Stimulated activated CD4-positive, alpha-beta T cell treated with anti-CD3 and anti-CD28 coated beads, Interleukin-12 subunit alpha, Interleukin-12 subunit beta, amount 100 ng/mL, for 24 hours (primary cell): ENCODE results near the gene TFPI.

Experiments used
- DNase-seq, 2 experiments: peaks; one replicate each; pipeline ENCODE4 v3.0.0-alpha.2; 2020; ENCODE audit warnings: low read depth in 2 of 2

Gene TFPI

GRCh38 chr2:187504312-187504921, 49.8 kb downstream of the TFPI start:
- DNase-seq = no peak

GRCh38 chr2:187503700-187504099, 50.5 kb downstream of the TFPI start:
- DNase-seq = no peak

GRCh38 chr2:187502467-187502866, 51.8 kb downstream of the TFPI start:
- DNase-seq = no peak

- DNase-seq = no peak
These were observed 53.5 kb downstream of the TFPI start for GRCh38 chr2:187500585-187501359.

GRCh38 chr2:187499941-187500532, 54.2 kb downstream of the TFPI start:
- DNase-seq = peak; percentile 8 to 24

GRCh38 chr2:187497858-187498463, 56.3 kb downstream of the TFPI start:
- no peak for DNase-seq

- no peak for DNase-seq
These were observed 57.1 kb downstream of the TFPI start for GRCh38 chr2:187497140-187497539.

- DNase-seq = no peak
These were observed 58.9 kb downstream of the TFPI start for GRCh38 chr2:187495324-187495723.

- no peak for DNase-seq
These were observed 60.2 kb downstream of the TFPI start for GRCh38 chr2:187493877-187494568.

GRCh38 chr2:187493180-187493579, 61.1 kb downstream of the TFPI start:
- no peak for DNase-seq

GRCh38 chr2:187486241-187486640, 68.0 kb downstream of the TFPI start:
- no peak for DNase-seq

GRCh38 chr2:187485523-187485922, 68.7 kb downstream of the TFPI start:
- DNase-seq = no peak

- no peak for DNase-seq
These were observed 70.7 kb downstream of the TFPI start for GRCh38 chr2:187483537-187483936.

GRCh38 chr2:187482796-187483195, 71.4 kb downstream of the TFPI start:
- DNase-seq = no peak

GRCh38 chr2:187481543-187481942, 72.7 kb downstream of the TFPI start:
- no peak for DNase-seq

GRCh38 chr2:187478719-187479118, 75.5 kb downstream of the TFPI start:
- no peak for DNase-seq

GRCh38 chr2:187477051-187477450, 77.2 kb downstream of the TFPI start:
- no peak for DNase-seq

- no peak for DNase-seq
These were observed 78.6 kb downstream of the TFPI start for GRCh38 chr2:187475499-187476248.

GRCh38 chr2:187470698-187471097, 83.5 kb downstream of the TFPI start:
- DNase-seq = no peak

GRCh38 chr2:187469538-187469937, 84.7 kb downstream of the TFPI start:
- no peak for DNase-seq

GRCh38 chr2:187468262-187468661, 86.0 kb downstream of the TFPI start:
- no peak for DNase-seq
